Measurements from ENCODE around the gene MYLIP. TPM values are rescaled to one million over a fixed set of nuclear protein-coding genes. Genes with fewer than 3 reads are reported as not detected.
A peak's percentile ranks its signal among the peaks of the same experiment; 100 is the strongest.

MYLIP gene
- total RNA-seq, 1 experiment from 2014 or later = 48.1 TPM

DNA sequence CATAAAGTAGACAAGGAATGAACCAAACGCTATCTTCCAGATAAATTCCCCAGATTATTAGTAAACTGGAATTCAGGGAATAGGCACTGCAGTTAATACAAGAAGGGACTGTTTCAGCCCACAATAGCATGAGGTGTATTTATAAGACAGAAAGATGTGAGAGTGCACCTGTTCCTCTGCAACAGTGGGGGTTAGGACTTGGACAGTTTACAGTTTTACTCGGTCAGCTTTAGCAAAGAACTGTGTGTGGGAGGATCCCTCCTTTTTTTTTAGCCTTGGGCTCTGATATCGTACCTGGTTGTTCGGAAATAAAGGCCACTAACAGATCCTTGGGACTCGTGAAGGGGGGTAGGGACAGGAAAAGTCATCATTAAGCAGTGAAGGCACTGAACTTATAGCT, 2.0 kb upstream of the MYLIP start:
- H3K36me3 Mint-ChIP-seq (ENCODE audit: insufficient read depth, unreplicated experiment) = peaks cover 27% of the 10 kb centered on the region
- Histone ChIP-seq H3K27me3 (replicated peaks; ENCODE audit: control insufficient read depth, insufficient read depth, low read length) (no peaks in the 10 kb centered on the region), H3K4me1 (peaks cover 9% of the 10 kb centered on the region; the same call in 1 of the 2 replicates), H3K9me3 (no peaks in the 10 kb centered on the region), H3K4me3 (ENCODE audit: low read depth, low read length) (no peak overlapping the region), H3K36me3 (ENCODE audit: control insufficient read depth, insufficient read depth, low read length) (no peaks in the 10 kb centered on the region)
- DNase-seq = no peak
- H3K27me3 Mint-ChIP-seq (ENCODE audit: insufficient read depth, unreplicated experiment) = no peaks in the 10 kb centered on the region
- H3K4me3 Mint-ChIP-seq (ENCODE audit: unreplicated experiment) = no peak overlapping the region
- H3K4me1 Mint-ChIP-seq (ENCODE audit: low read depth, unreplicated experiment) = no peaks in the 10 kb centered on the region
- H3K27ac Mint-ChIP-seq (ENCODE audit: unreplicated experiment) = no peak overlapping the region
- POLR2A ChIA-PET = no interaction called here
- TF ChIP-seq, protein P1, sequence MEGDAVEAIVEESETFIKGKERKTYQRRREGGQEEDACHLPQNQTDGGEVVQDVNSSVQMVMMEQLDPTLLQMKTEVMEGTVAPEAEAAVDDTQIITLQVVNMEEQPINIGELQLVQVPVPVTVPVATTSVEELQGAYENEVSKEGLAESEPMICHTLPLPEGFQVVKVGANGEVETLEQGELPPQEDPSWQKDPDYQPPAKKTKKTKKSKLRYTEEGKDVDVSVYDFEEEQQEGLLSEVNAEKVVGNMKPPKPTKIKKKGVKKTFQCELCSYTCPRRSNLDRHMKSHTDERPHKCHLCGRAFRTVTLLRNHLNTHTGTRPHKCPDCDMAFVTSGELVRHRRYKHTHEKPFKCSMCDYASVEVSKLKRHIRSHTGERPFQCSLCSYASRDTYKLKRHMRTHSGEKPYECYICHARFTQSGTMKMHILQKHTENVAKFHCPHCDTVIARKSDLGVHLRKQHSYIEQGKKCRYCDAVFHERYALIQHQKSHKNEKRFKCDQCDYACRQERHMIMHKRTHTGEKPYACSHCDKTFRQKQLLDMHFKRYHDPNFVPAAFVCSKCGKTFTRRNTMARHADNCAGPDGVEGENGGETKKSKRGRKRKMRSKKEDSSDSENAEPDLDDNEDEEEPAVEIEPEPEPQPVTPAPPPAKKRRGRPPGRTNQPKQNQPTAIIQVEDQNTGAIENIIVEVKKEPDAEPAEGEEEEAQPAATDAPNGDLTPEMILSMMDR (IDR thresholded peaks at IDR 0.05; ENCODE audit: insufficient read depth in 1 of 2, low read depth in 1 of 2, low read length in 1 of 2, severe bottlenecking in 1 of 2, unreplicated experiment in 1 of 2) = no peak
- no peaks in the 10 kb centered on the region for H3K9me3 Mint-ChIP-seq (ENCODE audit: unreplicated experiment)
- CTCF ChIA-PET = interaction anchor here (0.6 kb wide), 1 partner anchor 256 kb away, joined by 3 read pairs; no protein-coding TSS in a partner anchor
- intact Hi-C loops (cut with micrococcal nuclease; ENCODE audit: unreplicated experiment) = no loop called here
- BruUV-seq (replicated peaks) = no TSS peak

DNA sequence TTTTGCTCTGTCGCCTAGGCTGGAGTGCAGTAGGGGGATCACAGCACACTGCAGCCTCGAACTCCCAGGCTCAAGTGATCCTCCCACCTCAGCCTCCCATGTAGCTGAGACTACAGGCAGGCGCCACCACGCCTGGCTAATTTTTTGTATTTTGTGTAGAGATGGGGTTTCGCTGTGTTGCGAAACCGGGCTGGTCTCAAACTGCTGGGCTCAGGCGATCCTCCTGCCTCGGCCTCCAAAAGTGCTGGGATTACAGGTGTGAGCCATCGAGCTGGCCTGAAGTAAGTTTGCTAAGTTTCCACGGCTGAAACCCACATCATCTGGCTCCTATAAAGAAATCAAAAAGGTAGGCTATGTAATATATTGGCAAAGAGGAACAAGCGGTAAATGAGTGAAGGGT, 1.4 kb upstream of the MYLIP start:
- H3K36me3 ChIP-seq (ENCODE audit: control insufficient read depth, insufficient read depth, low read length) = no peaks in the 10 kb centered on the region
- no peaks in the 10 kb centered on the region for H3K27me3 ChIP-seq (replicated peaks; ENCODE audit: control insufficient read depth, insufficient read depth, low read length)
- no peaks in the 10 kb centered on the region for H3K27me3 Mint-ChIP-seq (ENCODE audit: insufficient read depth, unreplicated experiment)
- H3K9me3 ChIP-seq = no peaks in the 10 kb centered on the region
- BruUV-seq (replicated peaks) = no TSS peak
- no peak overlapping the region for H3K4me3 ChIP-seq (ENCODE audit: low read depth, low read length)
- POLR2A ChIA-PET = no interaction called here
- intact Hi-C loops (cut with micrococcal nuclease; ENCODE audit: unreplicated experiment) = no loop called here
- no peaks in the 10 kb centered on the region for H3K9me3 Mint-ChIP-seq (ENCODE audit: unreplicated experiment)
- DNase-seq = no peak
- H3K27ac Mint-ChIP-seq (ENCODE audit: unreplicated experiment) = no peak overlapping the region
- H3K36me3 Mint-ChIP-seq (ENCODE audit: insufficient read depth, unreplicated experiment) = peaks cover 28% of the 10 kb centered on the region
- peaks cover 15% of the 10 kb centered on the region; the same call in 1 of the 2 replicates for H3K4me1 ChIP-seq
- peak overlapping the region; percentile 28 for H3K4me3 Mint-ChIP-seq (ENCODE audit: unreplicated experiment)
- TF ChIP-seq, protein P1 (IDR thresholded peaks at IDR 0.05; ENCODE audit: insufficient read depth in 1 of 2, low read depth in 1 of 2, low read length in 1 of 2, severe bottlenecking in 1 of 2, unreplicated experiment in 1 of 2) = no peak
- CTCF ChIA-PET = interaction anchor here (1.7 kb wide), 1 partner anchor 25 kb away, joined by 13 read pairs; no protein-coding TSS in a partner anchor
- no peaks in the 10 kb centered on the region for H3K4me1 Mint-ChIP-seq (ENCODE audit: low read depth, unreplicated experiment)

DNA sequence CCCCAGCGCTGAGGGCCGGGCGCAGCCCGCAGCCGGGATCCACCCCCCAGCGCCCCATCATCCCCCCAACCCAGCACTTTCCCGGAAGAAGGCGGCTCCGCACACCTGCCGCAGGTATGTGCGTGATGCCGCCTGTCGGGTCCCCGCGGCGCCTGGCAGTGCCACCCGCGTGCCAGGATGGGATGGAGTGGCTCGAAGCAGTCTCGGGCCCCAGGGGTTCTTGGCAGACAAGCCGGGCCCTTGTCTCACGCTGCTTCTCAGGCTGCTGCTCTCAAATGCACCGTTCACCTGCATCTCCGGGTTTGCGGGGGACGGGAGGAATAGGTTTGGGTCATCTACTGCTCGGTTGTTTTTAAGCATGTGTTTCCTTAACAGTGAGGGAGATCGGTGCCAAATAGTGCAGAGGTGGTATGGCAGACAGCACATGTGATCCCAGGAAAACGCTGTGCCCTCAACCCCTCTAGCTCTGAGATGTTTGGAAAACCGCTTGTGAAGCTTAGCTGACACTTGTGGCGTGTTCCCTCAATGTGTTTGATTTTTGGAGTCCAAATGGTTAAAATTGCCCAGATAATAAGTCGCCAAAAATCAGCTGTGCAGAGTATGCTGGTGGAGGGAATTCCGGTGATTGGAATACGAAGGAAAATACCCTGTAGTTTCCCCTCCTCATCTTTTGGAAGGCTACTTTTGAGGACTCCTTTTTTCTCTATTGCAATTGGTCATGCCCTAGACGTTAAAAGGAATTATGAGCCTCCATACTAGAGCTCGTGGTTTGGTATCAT, 926 bp downstream of the MYLIP start:
- intact Hi-C loops (cut with micrococcal nuclease; ENCODE audit: unreplicated experiment) = loop anchor here (1.0 kb wide), 4 partner anchors 38 to 439 kb away; no protein-coding TSS in a partner anchor
- no TSS peak for BruUV-seq (replicated peaks)
- Mint-ChIP-seq H3K9me3 (ENCODE audit: unreplicated experiment) (no peaks in the 10 kb centered on the region), H3K27me3 (ENCODE audit: insufficient read depth, unreplicated experiment) (no peaks in the 10 kb centered on the region), H3K4me1 (ENCODE audit: low read depth, unreplicated experiment) (peaks cover 18% of the 10 kb centered on the region), H3K4me3 (ENCODE audit: unreplicated experiment) (peak overlapping the region; percentile 92), H3K27ac (ENCODE audit: unreplicated experiment) (peak overlapping the region; percentile 80), H3K36me3 (ENCODE audit: insufficient read depth, unreplicated experiment) (peaks cover 50% of the 10 kb centered on the region)
- TF ChIP-seq, protein P1 (IDR thresholded peaks at IDR 0.05; ENCODE audit: insufficient read depth in 1 of 2, low read depth in 1 of 2, low read length in 1 of 2, severe bottlenecking in 1 of 2, unreplicated experiment in 1 of 2) = no peak
- Histone ChIP-seq H3K4me1 (peaks cover 26% of the 10 kb centered on the region), H3K4me3 (ENCODE audit: low read depth, low read length) (peak overlapping the region; percentile 99), H3K27me3 (replicated peaks; ENCODE audit: control insufficient read depth, insufficient read depth, low read length) (no peaks in the 10 kb centered on the region), H3K9me3 (no peaks in the 10 kb centered on the region), H3K36me3 (ENCODE audit: control insufficient read depth, insufficient read depth, low read length) (no peaks in the 10 kb centered on the region)
- POLR2A ChIA-PET = interaction anchor here (0.6 to 1.6 kb wide), 6 partner anchors 9 to 93 kb away, joined by 3 to 10 read pairs (median 4); no protein-coding TSS in a partner anchor
- CTCF ChIA-PET = interaction anchor here (0.7 to 3.4 kb wide), 6 partner anchors 36 to 438 kb away, joined by 3 to 38 read pairs (median 4); no protein-coding TSS in a partner anchor
- no peak for DNase-seq
